WTC11 (cell line): ENCODE measurements around the gene ABAT.

Experiments used
- ATF3 ChIP-seq: sonication (generic); formaldehyde crosslinking; conservative IDR thresholded peaks from 2 replicates; pipeline ENCODE4 v1.8.1; 2022; ENCODE audit warnings: mild to moderate bottlenecking, missing genetic modification reagents
- CTCF ChIP-seq: fragments of 200-600 bp; IDR thresholded peaks from 2 replicates; pipeline ENCODE4 v1.8.0; 2022; ENCODE audit warnings: antibody characterized with exemption
- E2F5 ChIP-seq: sonication (generic); formaldehyde crosslinking; IDR thresholded peaks from 2 replicates; pipeline ENCODE4 v1.8.1; 2022; ENCODE audit warnings: mild to moderate bottlenecking, moderate library complexity, missing genetic modification reagents
- ELF4 ChIP-seq: sonication (generic); formaldehyde crosslinking; IDR thresholded peaks from 2 replicates; pipeline ENCODE4 v1.8.1; 2022; ENCODE audit warnings: low read depth, mild to moderate bottlenecking, moderate library complexity, missing genetic modification reagents
- ERG ChIP-seq: fragments of 250-450 bp; sonication (Bioruptor Pico); IDR thresholded peaks from 2 replicates; pipeline ENCODE4 v1.8.0; 2021; ENCODE audit warnings: mild to moderate bottlenecking
- ESRRA ChIP-seq: sonication (generic); formaldehyde crosslinking; IDR thresholded peaks from 2 replicates; pipeline ENCODE4 v1.8.1; 2022; ENCODE audit warnings: mild to moderate bottlenecking, missing genetic modification reagents, borderline replicate concordance
- FOXJ3 ChIP-seq: sonication (generic); formaldehyde crosslinking; IDR thresholded peaks from 2 replicates; pipeline ENCODE4 v1.9.0; 2021; ENCODE audit warnings: missing genetic modification reagents, mild to moderate bottlenecking, borderline replicate concordance
- MAX ChIP-seq: sonication (generic); formaldehyde crosslinking; IDR thresholded peaks from 2 replicates; pipeline ENCODE4 v1.8.0; 2022; ENCODE audit warnings: mild to moderate bottlenecking, missing genetic modification reagents
- NFE2L1 ChIP-seq: sonication (generic); formaldehyde crosslinking; IDR thresholded peaks from 2 replicates; pipeline ENCODE4 v1.8.1; 2023; ENCODE audit warnings: missing genetic modification reagents
- OVOL2 ChIP-seq: fragments of 250-450 bp; sonication (Bioruptor Pico); IDR thresholded peaks from 2 replicates; pipeline ENCODE4 v1.9.0; 2021; ENCODE audit warnings: mild to moderate bottlenecking, borderline replicate concordance
- SMAD4 ChIP-seq: sonication (generic); formaldehyde crosslinking; IDR thresholded peaks from 2 replicates; pipeline ENCODE4 v1.8.0; 2022; ENCODE audit warnings: mild to moderate bottlenecking, missing genetic modification reagents
- TCF7 ChIP-seq: sonication (generic); formaldehyde crosslinking; IDR thresholded peaks from 2 replicates; pipeline ENCODE4 v1.8.0; 2022; ENCODE audit warnings: mild to moderate bottlenecking, low read depth, missing genetic modification reagents, moderate library complexity
- USF2 ChIP-seq: sonication (generic); formaldehyde crosslinking; IDR thresholded peaks from 2 replicates; pipeline ENCODE4 v1.8.1; 2023; ENCODE audit warnings: mild to moderate bottlenecking, missing genetic modification reagents, moderate library complexity
- ZNF512 ChIP-seq: sonication (generic); formaldehyde crosslinking; IDR thresholded peaks from 2 replicates; pipeline ENCODE4 v1.8.1; 2022; ENCODE audit warnings: missing genetic modification reagents, borderline replicate concordance

GRCh38 chr16:8722025-8722348 is 47.6 kb downstream of the ABAT start:
- no peak for TF ChIP-seq FOXJ3 (CRISPR knock-in tag)
- TF ChIP-seq MAX (CRISPR knock-in tag) = no peak
- TF ChIP-seq CTCF = no peak
- TF ChIP-seq ELF4 (CRISPR knock-in tag) = no peak
- TF ChIP-seq USF2 (CRISPR knock-in tag) = no peak
- no peak for TF ChIP-seq OVOL2 (CRISPR knock-in tag)
- TF ChIP-seq E2F5 (CRISPR knock-in tag) = no peak
- TF ChIP-seq NFE2L1 = no peak
- no peak for TF ChIP-seq ESRRA (CRISPR knock-in tag)
- no peak for TF ChIP-seq SMAD4 (CRISPR knock-in tag)
- TF ChIP-seq ERG = no peak
- no peak for TF ChIP-seq ATF3 (CRISPR knock-in tag)
- no peak for TF ChIP-seq ZNF512 (CRISPR knock-in tag)
- no peak for TF ChIP-seq TCF7 (CRISPR knock-in tag)
